GM21360 (cell line): ENCODE measurements around the gene AGR2.

Experiments used
- ATAC-seq: cut with Tn5 transposase; IDR thresholded peaks from one replicate; pipeline ENCODE4 v1.9.1; 2021; ENCODE audit warnings: mild to moderate bottlenecking, moderate library complexity; ENCODE audit not compliant: unreplicated experiment

AGR2 gene

DNA sequence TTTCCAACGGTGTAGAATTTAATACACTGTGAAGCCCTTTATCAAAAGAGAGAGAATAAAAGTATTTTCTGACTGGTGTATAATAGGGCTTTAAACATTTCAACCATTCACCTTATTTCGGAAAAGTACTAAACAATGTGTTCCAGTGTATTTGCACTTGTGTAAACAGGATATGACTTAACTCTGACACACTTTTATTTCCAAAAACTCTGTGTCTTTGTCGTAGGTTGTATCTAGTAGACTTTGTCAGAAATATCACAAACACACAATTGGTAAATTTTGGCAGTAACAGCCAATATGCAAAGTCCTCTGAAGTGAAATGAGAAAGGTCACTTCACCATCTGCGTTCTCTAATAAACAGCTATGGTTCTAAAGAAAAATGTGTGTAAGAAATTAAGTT lies 61.6 kb downstream of the AGR2 start:
- no peak for ATAC-seq

DNA sequence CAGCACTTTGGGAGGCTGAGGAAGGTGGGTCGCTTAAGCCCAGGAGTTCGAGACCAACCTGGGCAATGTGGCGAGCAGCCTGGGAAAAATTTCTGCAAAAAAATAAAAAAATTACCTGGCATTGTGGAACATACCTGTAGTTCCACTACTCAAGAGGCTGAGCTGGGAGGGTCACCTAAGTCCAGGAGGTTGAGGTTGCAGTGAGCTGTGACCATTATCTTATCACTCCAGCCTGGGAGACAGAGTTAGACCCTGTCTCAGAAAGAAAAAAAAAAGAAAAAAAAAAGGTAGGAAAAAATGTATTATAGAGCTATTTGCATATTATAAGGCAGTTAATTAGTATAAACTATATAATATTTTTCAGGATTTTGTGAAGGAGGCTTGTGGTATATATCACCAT lies 62.3 kb downstream of the AGR2 start:
- no peak for ATAC-seq
